ENCODE measurements around the gene OR2T27.
A peak's percentile ranks its signal among the peaks of the same experiment; 100 is the strongest.
"Not testable (repeated sequence)": the region's sequence is repeated elsewhere in the genome, so short reads cannot be mapped to it uniquely, and the experiment has no call there.

The OR2T27 gene

DNA sequence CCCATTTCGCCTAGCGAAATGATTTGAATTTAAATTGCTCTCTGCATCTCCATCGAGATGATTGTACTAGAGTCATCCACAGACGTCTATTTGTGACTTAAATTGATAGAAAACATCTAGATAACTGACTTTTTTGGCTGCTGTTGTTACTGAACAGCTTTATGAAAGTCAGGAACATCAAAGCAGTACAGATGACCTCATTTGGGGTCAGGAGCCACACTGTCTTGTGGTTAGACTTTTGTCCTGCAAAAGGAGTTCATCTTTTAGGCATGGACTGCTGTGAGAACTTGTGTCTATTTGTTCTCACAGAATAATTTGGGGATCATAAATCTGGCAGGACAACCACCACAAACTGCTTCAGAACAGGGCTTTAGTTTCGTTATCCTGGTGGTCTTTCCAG lies 15.7 kb downstream of the OR2T27 start:
- not testable (repeated sequence) for DNase-seq

DNA sequence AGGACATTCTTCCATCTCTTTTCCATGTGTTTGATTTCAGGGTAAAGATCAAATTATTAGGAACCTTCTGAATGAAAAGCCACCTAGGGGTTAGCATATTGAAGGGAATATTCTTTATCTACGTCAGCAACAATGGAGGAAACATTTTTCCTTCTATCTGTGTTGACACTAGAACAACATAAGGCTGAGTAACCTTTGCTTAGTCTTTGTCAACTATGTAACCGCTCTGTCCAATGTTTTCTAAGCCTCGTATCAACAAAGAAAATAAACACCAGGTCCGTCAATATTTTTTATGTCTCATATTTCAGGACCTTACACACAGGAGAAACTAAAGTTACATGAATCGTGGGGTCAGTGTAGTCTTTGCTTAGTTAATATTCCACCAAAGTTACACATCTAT lies 18.7 kb downstream of the OR2T27 start:
- not testable (repeated sequence) for DNase-seq

- not testable (repeated sequence) for DNase-seq
Observed at GRCh38 chr1:248634991-248635390, 20.3 kb downstream of the OR2T27 start, which contains the start of gene OR2T11. OR2T11 (minus strand) TSS chr1:248635091; CDS start chr1:248627128, 7,963 bp downstream.

- no peak for DNase-seq
Observed at GRCh38 chr1:248631354-248632008, 23.8 kb downstream of the OR2T27 start.

DNA sequence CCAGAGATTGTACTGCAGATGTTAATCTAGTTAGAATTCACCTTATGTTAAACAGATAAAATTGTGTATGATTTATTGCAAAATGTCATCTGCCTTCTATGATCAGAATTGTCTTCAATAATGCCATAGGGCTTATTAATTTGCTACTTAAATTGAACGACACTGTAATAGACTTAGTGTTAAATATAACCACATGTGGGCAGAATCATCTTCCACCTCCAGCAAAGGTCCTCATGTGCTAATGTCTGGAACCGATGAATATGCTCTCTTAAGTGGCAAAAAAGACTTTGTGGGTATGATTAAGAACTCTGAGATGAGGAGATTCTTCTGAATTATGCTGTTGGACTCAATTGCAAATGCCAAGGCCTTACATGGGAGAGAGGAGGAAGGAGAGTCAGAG lies 24.8 kb downstream of the OR2T27 start:
- no peak for DNase-seq

- DNase-seq: no peak
Observed at GRCh38 chr1:248627971-248628844, 27.1 kb downstream of the OR2T27 start.

DNA sequence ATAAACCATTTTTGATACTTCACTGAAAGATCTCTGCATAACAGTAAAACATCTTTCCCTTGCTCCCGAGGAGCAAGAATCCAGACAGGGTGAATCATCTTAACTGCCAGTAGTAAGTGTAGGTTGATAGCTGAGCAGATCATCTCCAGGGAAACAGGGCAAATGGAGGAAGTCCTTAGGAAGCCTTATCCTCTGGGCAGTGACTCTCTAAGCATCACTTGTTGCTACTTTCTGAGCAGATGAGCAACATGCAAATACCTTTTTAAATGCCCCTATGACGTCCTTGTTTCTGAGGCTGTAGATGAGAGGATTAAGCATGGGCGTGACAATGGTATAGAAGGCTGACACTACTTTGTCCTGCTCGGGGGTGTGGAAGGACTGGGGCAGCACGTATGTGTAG lies 29.4 kb downstream of the OR2T27 start:
- DNase-seq: no peak

DNA sequence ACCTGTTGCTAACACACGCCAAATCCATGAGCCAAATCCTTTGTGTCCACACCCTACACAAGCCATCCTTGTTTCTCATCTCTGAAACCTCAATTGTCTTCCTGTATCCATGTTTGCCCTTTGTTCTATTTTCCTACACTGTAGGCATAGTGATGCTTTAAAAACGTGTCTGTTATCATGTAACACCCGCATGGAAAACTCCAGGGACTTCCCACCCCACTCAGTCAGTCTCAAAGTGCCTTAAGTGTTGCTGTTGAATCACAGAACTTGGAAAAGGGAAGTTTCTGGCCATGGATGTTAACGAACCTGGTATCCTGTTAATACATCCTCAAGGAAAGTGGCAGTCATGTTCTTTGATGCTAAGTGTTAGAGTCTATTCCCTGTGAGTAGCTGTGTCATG lies 30.2 kb downstream of the OR2T27 start:
- no peak for DNase-seq

- DNase-seq: peak; percentile 37
Observed at GRCh38 chr1:248622570-248623001, 32.7 kb downstream of the OR2T27 start.

GRCh38 chr1:248621770-248622169 lies 33.6 kb downstream of the OR2T27 start:
- DNase-seq: no peak

- peak; percentile 41 for DNase-seq
Observed at GRCh38 chr1:248618878-248619277, 36.5 kb downstream of the OR2T27 start.

DNA sequence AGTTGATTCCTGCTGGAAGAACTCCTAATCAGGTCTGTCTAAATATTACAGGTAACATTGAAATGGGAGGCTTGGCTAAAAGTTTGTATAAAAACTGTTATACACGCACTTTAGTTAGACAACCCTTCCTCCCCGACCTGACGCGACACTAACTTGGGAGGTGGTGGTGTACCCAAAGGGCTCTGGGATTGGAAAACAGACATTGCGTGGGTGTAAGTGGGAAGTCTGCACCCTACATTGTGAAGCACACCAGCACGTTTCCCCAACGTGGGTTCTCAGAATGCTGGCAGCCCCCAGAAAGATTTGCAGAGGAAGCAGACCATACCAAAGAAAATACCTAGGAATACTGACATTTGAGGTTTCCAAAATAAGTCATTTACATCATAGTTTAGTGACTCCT lies 37.2 kb downstream of the OR2T27 start:
- DNase-seq: no peak

DNA sequence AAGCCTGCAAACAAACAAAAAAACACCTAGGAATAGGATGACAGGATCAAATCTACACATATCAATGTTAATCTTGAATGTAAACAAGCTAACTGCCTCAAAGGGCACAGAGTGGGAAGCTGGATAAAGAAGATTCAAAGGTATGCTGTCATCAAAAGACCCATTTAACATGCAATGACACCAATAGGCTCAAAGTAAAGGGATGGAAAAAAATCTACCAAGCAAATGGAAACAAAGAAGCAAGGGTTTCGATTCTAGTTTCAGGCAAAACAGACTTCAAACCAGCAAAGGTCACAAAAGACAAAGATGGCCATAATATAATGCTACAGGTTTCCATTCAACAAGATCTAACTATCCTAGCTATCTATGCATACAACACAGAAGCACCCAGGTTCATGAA lies 41.6 kb downstream of the OR2T27 start:
- no peak for DNase-seq

- no peak for DNase-seq
Observed at GRCh38 chr1:248611883-248612414, 43.4 kb downstream of the OR2T27 start.

DNA sequence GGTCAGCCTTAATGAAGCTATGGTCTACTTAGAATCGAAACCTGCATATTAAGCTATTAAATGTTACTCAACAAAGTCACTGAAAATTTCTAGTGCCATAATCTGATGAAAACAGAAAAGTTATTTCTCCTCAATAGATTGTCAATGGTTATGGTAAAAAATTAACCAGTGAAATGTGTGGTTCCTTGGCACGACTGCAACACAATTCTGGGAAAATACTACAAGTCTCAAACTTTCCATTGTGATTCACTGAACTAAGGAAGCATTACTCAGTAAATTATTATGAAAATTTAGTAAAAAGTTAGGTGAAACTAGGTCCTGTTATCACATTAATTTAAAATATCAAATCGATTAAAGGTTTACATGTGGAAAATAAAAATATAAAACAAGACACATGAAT lies 45.0 kb downstream of the OR2T27 start:
- DNase-seq: no peak

Measured in activated CD4-positive, alpha-beta T cell treated with anti-CD3 and anti-CD28 coated beads, Interleukin-2, Interleukin-6, amounts not matched to agents 100 ng/mL and 50 ng/mL, durations not matched to agents 16 hours and 8 hours (primary cell).